Spinal cord (tissue), 10 donors: ENCODE results near the gene CBFA2T3. TPM values are rescaled to one million over a fixed set of nuclear protein-coding genes. Genes with fewer than 3 reads are reported as not detected.
"Not testable (repeated sequence)": the region's sequence is repeated elsewhere in the genome, so short reads cannot be mapped to it uniquely, and the experiment has no call there.

Experiments used
- DNase-seq, 6 donors: peaks; one replicate each; pipeline versions ENCODE4 v3.0.0 to v3.0.0-alpha.2; 2013 to 2015; ENCODE audit warnings: low spot score in 6 of 6, low read depth in 4 of 6
- H3K27ac ChIP-seq: one replicate; pipeline ENCODE4 v1.5.1; 2013; ENCODE audit warnings: low read depth, low read length, control low read depth
- H3K27me3 ChIP-seq: one replicate; pipeline ENCODE4 v1.6.1; 2013; ENCODE audit warnings: low read length; ENCODE audit not compliant: control insufficient read depth, insufficient read depth
- H3K36me3 ChIP-seq: one replicate; pipeline ENCODE4 v1.6.1; 2013; ENCODE audit warnings: low read length; ENCODE audit not compliant: control insufficient read depth, insufficient read depth
- H3K4me1 ChIP-seq: one replicate; pipeline ENCODE4 v1.6.1; 2013; ENCODE audit warnings: low read length; ENCODE audit not compliant: control insufficient read depth, insufficient read depth
- H3K4me3 ChIP-seq: one replicate; pipeline ENCODE4 v1.5.1; 2013; ENCODE audit warnings: low read depth, low read length, control low read depth
- H3K9me3 ChIP-seq: one replicate; pipeline ENCODE4 v1.6.1; 2013; ENCODE audit warnings: low read length; ENCODE audit not compliant: control insufficient read depth, insufficient read depth
- WGBS: methylation state at CpG from one replicate; pipeline ENCODE4 v1.1.5; 2013; ENCODE audit warnings: missing lambda C conversion rate; ENCODE audit not compliant: insufficient coverage; 5-methylcytosine and 5-hydroxymethylcytosine counted together
- polyA plus RNA-seq, 2 donors: library from polyadenylated mRNA; unstranded; fragments of 120-200 nt; gene quantifications; one replicate each; pipeline ENCODE4 v1.2.1, GENCODE V29; 2013; ENCODE audit not compliant: insufficient read length in 2 of 2
- total RNA-seq, 2 donors: library from RNA; depleted of rRNA in 1 of 2; stranded (reverse); fragments of 120-200 nt in 1 of 2; fragments of >200 nt in 1 of 2; gene quantifications; one replicate each; pipeline versions ENCODE4 v1.2.3 to v1.2.4, GENCODE V29; 2013 to 2014
- donor health status: healthy.

CBFA2T3 gene
- total and polyA plus RNA-seq, 4 donors = 1.2 to 19.5 (median 11.0) TPM

GRCh38 chr16:88918896-88919295, 58.1 kb downstream of the CBFA2T3 start:
- DNase-seq, H3K4me3 ChIP-seq, H3K27me3 ChIP-seq, H3K9me3 ChIP-seq, H3K27ac ChIP-seq: not testable (repeated sequence)
- WGBS = 94% methylated on average over 5 of the region's 8 CpGs
- H3K36me3 ChIP-seq = peaks cover 20% of the 10 kb centered on the region
- peaks cover 63% of the 10 kb centered on the region for H3K4me1 ChIP-seq

GRCh38 chr16:88917915-88918627, 58.9 kb downstream of the CBFA2T3 start:
- 87% methylated on average over 17 of the region's 19 CpGs for WGBS
- no peak for DNase-seq
- Histone ChIP-seq H3K27me3 (no peaks in the 10 kb centered on the region), H3K4me1 (peaks cover 55% of the 10 kb centered on the region), H3K4me3 (no peak overlapping the region), H3K36me3 (peaks cover 21% of the 10 kb centered on the region), H3K9me3 (no peaks in the 10 kb centered on the region), H3K27ac (no peak overlapping the region)

DNA sequence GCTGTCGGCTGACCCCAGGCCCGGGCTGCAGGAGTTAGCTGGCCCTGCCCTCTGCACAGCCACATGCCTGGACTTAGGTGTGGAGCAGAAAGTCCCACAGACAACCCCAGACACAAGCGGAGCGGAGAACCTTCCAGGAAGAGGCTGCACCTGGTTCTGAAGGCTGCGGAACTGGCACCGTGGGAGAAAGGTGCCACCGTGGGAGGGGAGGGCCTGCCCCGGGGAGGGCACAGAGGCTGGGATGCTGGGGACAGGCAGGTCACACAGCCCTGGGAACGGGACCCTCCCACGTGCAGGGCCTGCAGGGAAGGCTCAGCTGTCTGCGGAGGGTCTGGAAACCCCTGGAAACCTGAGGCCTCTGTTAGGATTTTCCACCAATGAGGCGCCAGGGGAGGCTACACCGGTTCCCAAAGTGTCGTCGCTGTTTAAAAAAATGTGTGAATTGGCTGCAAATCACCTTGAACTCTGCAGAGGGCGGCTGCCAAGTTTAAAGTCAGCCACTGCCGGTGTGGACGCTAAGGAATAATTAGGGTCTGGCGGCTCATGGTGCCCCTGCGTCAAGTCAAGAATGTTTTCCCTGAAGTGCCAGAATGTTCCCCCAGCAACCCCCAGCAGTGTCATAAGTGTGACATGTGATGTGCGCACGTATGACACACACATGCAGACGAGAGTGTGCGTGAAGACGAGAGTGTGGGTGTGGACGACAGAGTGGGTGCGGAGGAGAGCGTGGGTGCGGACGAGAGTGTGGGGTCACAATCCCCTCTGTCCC, 59.7 kb downstream of the CBFA2T3 start:
- Histone ChIP-seq H3K4me3 (no peak overlapping the region), H3K27me3 (no peaks in the 10 kb centered on the region), H3K36me3 (peaks cover 19% of the 10 kb centered on the region), H3K4me1 (peaks cover 54% of the 10 kb centered on the region), H3K27ac (no peak overlapping the region), H3K9me3 (no peaks in the 10 kb centered on the region)
- 52% methylated on average over 24 of the region's 30 CpGs for WGBS
- peak in 1 of 6 donors; percentile 30 for DNase-seq

- Histone ChIP-seq H3K27me3 (no peaks in the 10 kb centered on the region), H3K9me3 (no peaks in the 10 kb centered on the region), H3K4me1 (peaks cover 54% of the 10 kb centered on the region), H3K4me3 (no peak overlapping the region), H3K36me3 (peaks cover 22% of the 10 kb centered on the region), H3K27ac (no peak overlapping the region)
- 99% methylated on average over 14 of the region's 30 CpGs for WGBS
- DNase-seq = no peak
These were observed 61.2 kb downstream of the CBFA2T3 start for GRCh38 chr16:88915639-88916327.

GRCh38 chr16:88914750-88915368, 62.1 kb downstream of the CBFA2T3 start:
- Histone ChIP-seq H3K27ac (no peak overlapping the region), H3K27me3 (no peaks in the 10 kb centered on the region), H3K9me3 (no peaks in the 10 kb centered on the region), H3K36me3 (peaks cover 26% of the 10 kb centered on the region), H3K4me3 (no peak overlapping the region), H3K4me1 (peaks cover 55% of the 10 kb centered on the region)
- 54% methylated on average over 10 of the region's 20 CpGs for WGBS
- peak in 2 of 6 donors; percentile 27 to 46 for DNase-seq

GRCh38 chr16:88913870-88914269, 63.1 kb downstream of the CBFA2T3 start:
- Histone ChIP-seq H3K4me1 (peaks cover 55% of the 10 kb centered on the region), H3K27ac (no peak overlapping the region), H3K4me3 (no peak overlapping the region), H3K9me3 (no peaks in the 10 kb centered on the region), H3K36me3 (peaks cover 30% of the 10 kb centered on the region), H3K27me3 (no peaks in the 10 kb centered on the region)
- 95% methylated on average over 13 of the region's 13 CpGs for WGBS
- DNase-seq = no peak

DNA sequence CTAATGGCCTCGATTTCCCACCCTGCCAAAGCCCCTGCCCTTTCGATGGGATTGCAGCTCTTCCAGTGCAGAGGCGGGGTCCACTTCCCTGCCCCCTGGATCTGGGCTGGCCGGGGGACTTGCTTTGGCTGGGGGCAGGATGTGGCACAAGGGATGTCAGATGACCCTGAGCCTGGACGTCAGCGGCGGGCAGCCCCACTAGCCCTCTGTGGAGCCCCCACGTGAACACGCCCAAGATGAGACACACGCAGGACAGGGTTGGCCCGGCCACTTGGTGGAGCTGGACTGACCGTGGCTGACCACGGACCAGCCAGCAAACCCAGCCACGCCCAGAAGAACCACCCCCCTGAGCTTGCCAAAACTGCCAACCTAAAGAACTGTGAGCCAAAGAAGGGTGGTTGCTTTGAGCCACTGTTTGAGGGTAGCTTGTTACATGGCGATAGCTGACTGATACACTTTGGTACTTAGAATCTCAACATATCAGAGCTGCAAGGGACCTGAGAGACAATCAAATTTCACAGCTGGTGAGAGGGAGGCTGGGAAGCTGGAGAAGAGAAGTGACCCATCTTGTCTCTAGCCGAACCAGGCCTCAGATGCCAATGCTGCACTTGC, 63.9 kb downstream of the CBFA2T3 start:
- H3K27me3 ChIP-seq = no peaks in the 10 kb centered on the region

GRCh38 chr16:88912556-88912955, 64.5 kb downstream of the CBFA2T3 start:
- H3K4me1 ChIP-seq = peaks cover 45% of the 10 kb centered on the region
- DNase-seq = no peak
- H3K27me3 ChIP-seq = no peaks in the 10 kb centered on the region
- H3K36me3 ChIP-seq = peaks cover 20% of the 10 kb centered on the region
- no peaks in the 10 kb centered on the region for H3K9me3 ChIP-seq
- no peak overlapping the region for H3K4me3 ChIP-seq
- H3K27ac ChIP-seq = no peak overlapping the region
- 47% methylated on average over 15 of the region's 15 CpGs for WGBS

More for the DNA sequence above, 63.9 kb downstream of the CBFA2T3 start:
- 76% methylated on average over 6 of the region's 16 CpGs for WGBS
- no peak overlapping the region for H3K27ac ChIP-seq
- H3K36me3 ChIP-seq = peaks cover 26% of the 10 kb centered on the region
- no peak for DNase-seq
- H3K9me3 ChIP-seq = no peaks in the 10 kb centered on the region
- peaks cover 51% of the 10 kb centered on the region for H3K4me1 ChIP-seq
- H3K4me3 ChIP-seq = no peak overlapping the region

DNA sequence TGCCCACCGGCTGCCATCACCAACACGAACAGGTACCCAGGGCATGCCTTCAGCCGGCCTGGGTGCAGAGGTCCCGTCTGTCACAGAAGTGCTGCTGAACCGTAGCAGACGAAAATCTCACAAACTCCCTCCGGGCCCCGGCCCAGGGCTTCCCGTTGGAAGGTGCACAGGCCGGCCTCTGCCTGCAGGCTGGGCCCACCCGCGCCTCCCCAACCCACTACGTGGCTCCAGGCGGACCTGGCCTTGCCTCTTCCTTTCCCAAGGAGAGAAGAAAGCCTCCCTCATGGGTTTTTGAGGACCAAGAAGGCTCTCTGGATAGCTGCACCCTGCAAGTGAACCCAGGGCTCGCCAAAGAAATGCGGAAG, 65.1 kb downstream of the CBFA2T3 start:
- H3K27me3 ChIP-seq = no peaks in the 10 kb centered on the region
- no peak overlapping the region for H3K27ac ChIP-seq
- no peak overlapping the region for H3K4me3 ChIP-seq
- 85% methylated on average over 16 of the region's 16 CpGs for WGBS
- peaks cover 20% of the 10 kb centered on the region for H3K36me3 ChIP-seq
- H3K9me3 ChIP-seq = no peaks in the 10 kb centered on the region
- no peak for DNase-seq
- H3K4me1 ChIP-seq = peaks cover 39% of the 10 kb centered on the region
